Mesenchymal stem cell (in vitro differentiated cells and primary cell): ENCODE data around the gene UBL7.

Experiments
- DNase-seq: peaks from one replicate; pipeline ENCODE4 v3.0.0-alpha.2; 2013
- H2AFZ ChIP-seq: one replicate; pipeline ENCODE4 v1.6.1; 2013; ENCODE audit warnings: low read depth, mild to moderate bottlenecking, control low read depth, inconsistent platforms, low read length, moderate library complexity
- H2AK5ac ChIP-seq: 2 replicates; pipeline ENCODE4 v1.6.1; 2013; ENCODE audit warnings: low read length, moderate library complexity, mild to moderate bottlenecking, inconsistent platforms; ENCODE audit not compliant: severe bottlenecking
- H2BK120ac ChIP-seq: one replicate; pipeline ENCODE4 v1.6.1; 2013; ENCODE audit warnings: low read depth, mild to moderate bottlenecking, inconsistent platforms, low read length, moderate library complexity
- H2BK12ac ChIP-seq, 2 experiments: one replicate each; pipeline ENCODE4 v1.6.1; 2013; ENCODE audit warnings: inconsistent platforms in 2 of 2, low read length in 2 of 2, mild to moderate bottlenecking in 2 of 2, moderate library complexity in 2 of 2, control low read depth in 1 of 2
- H2BK15ac ChIP-seq: one replicate; pipeline ENCODE4 v1.6.1; 2013; ENCODE audit warnings: mild to moderate bottlenecking, low read depth, inconsistent platforms; ENCODE audit not compliant: poor library complexity, severe bottlenecking
- H2BK5ac ChIP-seq: 2 replicates; pipeline ENCODE4 v1.6.1; 2013; ENCODE audit warnings: low read depth, mild to moderate bottlenecking, low read length, control low read depth, inconsistent platforms; ENCODE audit not compliant: poor library complexity, severe bottlenecking
- H3K14ac ChIP-seq, 2 experiments: one replicate each; pipeline ENCODE4 v1.6.1; 2013; ENCODE audit warnings: inconsistent platforms in 2 of 2, low read length in 2 of 2, control low read depth in 1 of 2, mild to moderate bottlenecking in 1 of 2, moderate library complexity in 1 of 2
- H3K18ac ChIP-seq, 2 experiments: one replicate each; pipeline ENCODE4 v1.6.1; 2013; ENCODE audit warnings: inconsistent platforms in 2 of 2, low read length in 2 of 2, control low read depth in 1 of 2, low read depth in 1 of 2, mild to moderate bottlenecking in 1 of 2
- H3K23ac ChIP-seq, 2 experiments: one replicate each; pipeline ENCODE4 v1.6.1; 2013; ENCODE audit warnings: inconsistent platforms in 2 of 2, low read length in 2 of 2, mild to moderate bottlenecking in 2 of 2, moderate library complexity in 2 of 2, control low read depth in 1 of 2
- H3K27ac ChIP-seq: 2 replicates; pipeline ENCODE4 v1.5.1; 2013; ENCODE audit warnings: mild to moderate bottlenecking, moderate library complexity, low read length, control low read depth, inconsistent platforms; ENCODE audit not compliant: poor library complexity, severe bottlenecking
- H3K27me3 ChIP-seq, 2 experiments: 2 replicates each; pipeline versions ENCODE4 v1.6.1 to v1.7.0; 2013; ENCODE audit warnings: low read length in 2 of 2, mild to moderate bottlenecking in 2 of 2, moderate library complexity in 2 of 2, control low read depth in 1 of 2, inconsistent platforms in 1 of 2; ENCODE audit not compliant: control insufficient read depth in 1 of 2, insufficient read depth in 1 of 2
- H3K36me3 ChIP-seq, 2 experiments: 2 replicates each; pipeline versions ENCODE4 v1.6.1 to v1.7.0; 2013; ENCODE audit warnings: low read length in 2 of 2, control low read depth in 1 of 2, inconsistent platforms in 1 of 2, low read depth in 1 of 2, mild to moderate bottlenecking in 1 of 2; ENCODE audit not compliant: insufficient read depth in 2 of 2, control insufficient read depth in 1 of 2
- H3K4ac ChIP-seq, 2 experiments: one replicate each; pipeline ENCODE4 v1.6.1; 2013; ENCODE audit warnings: inconsistent platforms in 2 of 2, low read length in 2 of 2, mild to moderate bottlenecking in 2 of 2, moderate library complexity in 2 of 2, control low read depth in 1 of 2, low read depth in 1 of 2
- H3K4me1 ChIP-seq: 2 replicates; pipeline ENCODE4 v1.6.1; 2013; ENCODE audit warnings: low read depth, low read length, control low read depth; ENCODE audit not compliant: control insufficient read depth, insufficient read depth
- H3K4me2 ChIP-seq: 2 replicates; pipeline ENCODE4 v1.6.1; 2013; ENCODE audit warnings: low read length, mild to moderate bottlenecking, inconsistent platforms; ENCODE audit not compliant: poor library complexity, severe bottlenecking
- H3K4me3 ChIP-seq, 2 experiments: 2 replicates each; pipeline versions ENCODE4 v1.5.1 to v1.7.0; 2013; ENCODE audit warnings: low read length in 2 of 2, mild to moderate bottlenecking in 2 of 2, control low read depth in 1 of 2, low read depth in 1 of 2; ENCODE audit not compliant: insufficient read depth in 1 of 2
- H3K79me1 ChIP-seq: replicated peaks from 2 replicates; pipeline ENCODE4 v1.6.1; 2013; ENCODE audit warnings: mild to moderate bottlenecking, control low read depth, low read length, inconsistent platforms; ENCODE audit not compliant: poor library complexity, severe bottlenecking
- H3K9ac ChIP-seq: 2 replicates; pipeline ENCODE4 v1.7.0; 2013; ENCODE audit warnings: mild to moderate bottlenecking, low read length, moderate library complexity
- H3K9me3 ChIP-seq: 2 replicates; pipeline ENCODE4 v1.7.0; 2013; ENCODE audit warnings: mild to moderate bottlenecking, low read length; ENCODE audit not compliant: control insufficient read depth
- H4K8ac ChIP-seq: one replicate; pipeline ENCODE4 v1.6.1; 2013; ENCODE audit warnings: inconsistent platforms, mild to moderate bottlenecking, low read length, moderate library complexity
- H4K91ac ChIP-seq: one replicate; pipeline ENCODE4 v1.6.1; 2013; ENCODE audit warnings: mild to moderate bottlenecking, low read length, inconsistent platforms
- WGBS: methylation state at CpG from one replicate; pipeline ENCODE4 v1.1.7; 2013; ENCODE audit warnings: mixed read lengths; 5-methylcytosine and 5-hydroxymethylcytosine counted together

The UBL7 gene

GRCh38 chr15:74403991-74404563 lies 56.9 kb downstream of the UBL7 start:
- H2BK120ac ChIP-seq, result no peak overlapping the region
- H3K27me3 ChIP-seq, result no peaks in the 10 kb centered on the region
- no peak for DNase-seq
- H4K91ac ChIP-seq, result no peak overlapping the region
- H2BK12ac ChIP-seq, result no peak overlapping the region
- no peak overlapping the region for H3K23ac ChIP-seq
- H3K79me1 ChIP-seq, result peaks cover 8% of the 10 kb centered on the region
- no peak overlapping the region for H2AFZ ChIP-seq
- H3K4me1 ChIP-seq, result peaks cover 70% of the 10 kb centered on the region
- H3K9ac ChIP-seq, result peak overlapping the region; percentile 33
- no peak overlapping the region for H2BK5ac ChIP-seq
- H3K18ac ChIP-seq, result no peak overlapping the region
- no peak overlapping the region for H2BK15ac ChIP-seq
- no peak overlapping the region for H3K4me2 ChIP-seq
- peak overlapping the region; percentile 72 for H2AK5ac ChIP-seq
- no peak overlapping the region for H3K27ac ChIP-seq
- H3K14ac ChIP-seq, result no peak overlapping the region
- no peak overlapping the region for H3K4me3 ChIP-seq
- H3K4ac ChIP-seq, result no peak overlapping the region
- H3K36me3 ChIP-seq, result peaks cover 0 to 11% of the 10 kb centered on the region in 2 experiments
- no peaks in the 10 kb centered on the region for H3K9me3 ChIP-seq
- 89% methylated on average over 15 of the region's 16 CpGs for WGBS
- no peak overlapping the region for H4K8ac ChIP-seq

- no peak overlapping the region for H2AK5ac ChIP-seq
- H3K27ac ChIP-seq, result no peak overlapping the region
- H3K4ac ChIP-seq, result no peak overlapping the region
- WGBS, result 90% methylated on average over 10 of the region's 10 CpGs
- H3K79me1 ChIP-seq, result peaks cover 8% of the 10 kb centered on the region
- DNase-seq, result no peak
- H3K36me3 ChIP-seq, result peaks cover 0 to 5% of the 10 kb centered on the region in 2 experiments
- no peak overlapping the region for H3K4me2 ChIP-seq
- peaks cover 65% of the 10 kb centered on the region for H3K4me1 ChIP-seq
- no peak overlapping the region for H3K14ac ChIP-seq
- no peak overlapping the region for H4K8ac ChIP-seq
- H2BK12ac ChIP-seq, result no peak overlapping the region
- no peaks in the 10 kb centered on the region for H3K27me3 ChIP-seq
- no peak overlapping the region for H2BK15ac ChIP-seq
- H3K4me3 ChIP-seq, result no peak overlapping the region
- no peak overlapping the region for H3K18ac ChIP-seq
- H2AFZ ChIP-seq, result no peak overlapping the region
- H3K23ac ChIP-seq, result no peak overlapping the region
- H3K9me3 ChIP-seq, result no peaks in the 10 kb centered on the region
- H3K9ac ChIP-seq, result peak overlapping the region; percentile 33
- H2BK120ac ChIP-seq, result no peak overlapping the region
- no peak overlapping the region for H2BK5ac ChIP-seq
- no peak overlapping the region for H4K91ac ChIP-seq
Observed at GRCh38 chr15:74403588-74403919, 57.4 kb downstream of the UBL7 start.

GRCh38 chr15:74402873-74403587 lies 57.9 kb downstream of the UBL7 start:
- 81% methylated on average over 13 of the region's 13 CpGs for WGBS
- no peak overlapping the region for H2BK5ac ChIP-seq
- H3K36me3 ChIP-seq, result peaks cover 0 to 5% of the 10 kb centered on the region in 2 experiments
- no peak overlapping the region for H3K18ac ChIP-seq
- peaks cover 61% of the 10 kb centered on the region for H3K4me1 ChIP-seq
- no peak overlapping the region for H4K8ac ChIP-seq
- H3K27ac ChIP-seq, result no peak overlapping the region
- H3K9ac ChIP-seq, result no peak overlapping the region
- H2AK5ac ChIP-seq, result no peak overlapping the region
- no peak overlapping the region for H2BK120ac ChIP-seq
- H3K4me2 ChIP-seq, result no peak overlapping the region
- H4K91ac ChIP-seq, result no peak overlapping the region
- DNase-seq, result no peak
- no peak overlapping the region for H3K4ac ChIP-seq
- H3K27me3 ChIP-seq, result no peaks in the 10 kb centered on the region
- H3K23ac ChIP-seq, result no peak overlapping the region
- H3K79me1 ChIP-seq, result peaks cover 8% of the 10 kb centered on the region
- H2BK15ac ChIP-seq, result no peak overlapping the region
- H2BK12ac ChIP-seq, result no peak overlapping the region
- H2AFZ ChIP-seq, result no peak overlapping the region
- H3K4me3 ChIP-seq, result no peak overlapping the region
- H3K9me3 ChIP-seq, result no peaks in the 10 kb centered on the region
- no peak overlapping the region for H3K14ac ChIP-seq

- Histone ChIP-seq H2BK12ac (no peak overlapping the region), H3K9me3 (no peaks in the 10 kb centered on the region), H3K79me1 (peaks cover 8% of the 10 kb centered on the region), H3K27ac (no peak overlapping the region), H3K4me2 (no peak overlapping the region), H4K8ac (no peak overlapping the region), H3K23ac (no peak overlapping the region), H2BK5ac (peak overlapping the region; percentile 26), H2AFZ (no peak overlapping the region), H3K4ac (no peak overlapping the region), H3K4me1 (peaks cover 60% of the 10 kb centered on the region), H3K36me3 (peaks cover 0 to 5% of the 10 kb centered on the region in 2 experiments), H3K9ac (no peak overlapping the region), H2BK120ac (no peak overlapping the region), H3K27me3 (no peaks in the 10 kb centered on the region), H3K14ac (no peak overlapping the region), H3K18ac (no peak overlapping the region), H4K91ac (no peak overlapping the region), H3K4me3 (no peak overlapping the region), H2AK5ac (peak overlapping the region; percentile 77), H2BK15ac (no peak overlapping the region)
- no peak for DNase-seq
- WGBS, result 73% methylated on average over 2 of the region's 5 CpGs
Observed at GRCh38 chr15:74402337-74402841, 58.6 kb downstream of the UBL7 start.
